IMR-90 (cell line): ENCODE measurements around the gene GSG1L. TPM values are rescaled to one million over a fixed set of nuclear protein-coding genes. Genes with fewer than 3 reads are reported as not detected.

Experiments
- ATAC-seq: fragments of 200-7000 bp; cut with Tn5 transposase; 2 replicates; pipeline ENCODE4 v1.9.1; 2020; ENCODE audit warnings: low read depth, mild to moderate bottlenecking, moderate library complexity
- BruUV-seq: library from RNA; stranded (reverse); fragments of 400-500 nt; replicated peaks from 2 replicates; lab custom pipeline; 2021; lab: Mats Ljungman, UMichigan
- CTCF ChIA-PET: fragments of 300-600 bp; formaldehyde crosslinking; extraction: SDS; loops from one replicate; lab custom pipeline; 2021; ENCODE audit warnings: antibody characterized with exemption; lab: Yijun Ruan, JAX
- POLR2A ChIA-PET: fragments of 300-600 bp; sonication (Branson Sonifier 250); formaldehyde crosslinking; loops from one replicate; lab custom pipeline; 2022; ENCODE audit warnings: antibody characterized with exemption; ENCODE audit not compliant: unreplicated experiment; lab: Charles Lee
- DNase-seq: peaks from one replicate; pipeline ENCODE4 v3.0.0; 2013
- H2AFZ ChIP-seq: replicated peaks from 2 replicates; pipeline ENCODE3; 2013; ENCODE audit warnings: low read length, mild to moderate bottlenecking; ENCODE audit not compliant: poor library complexity
- H2AK5ac ChIP-seq: 2 replicates; pipeline ENCODE4 v1.6.1; 2013; ENCODE audit warnings: low read depth, low read length, inconsistent platforms
- H2AK9ac ChIP-seq: replicated peaks from 2 replicates; pipeline ENCODE3; 2013; ENCODE audit warnings: mild to moderate bottlenecking, low read depth, low read length, moderate library complexity; ENCODE audit not compliant: poor library complexity
- H2BK120ac ChIP-seq: 2 replicates; pipeline ENCODE4 v1.6.1; 2013; ENCODE audit warnings: low read depth, low read length, inconsistent platforms
- H2BK15ac ChIP-seq: 3 replicates; pipeline ENCODE4 v1.6.1; 2013; ENCODE audit warnings: low read depth, low read length, inconsistent platforms
- H2BK20ac ChIP-seq: 2 replicates; pipeline ENCODE4 v1.6.1; 2013; ENCODE audit warnings: low read depth, mild to moderate bottlenecking, inconsistent platforms, low read length, moderate library complexity
- H2BK5ac ChIP-seq: 2 replicates; pipeline ENCODE4 v1.6.1; 2013; ENCODE audit warnings: mild to moderate bottlenecking, low read depth, low read length, inconsistent platforms; ENCODE audit not compliant: poor library complexity, severe bottlenecking
- H3K14ac ChIP-seq: replicated peaks from 2 replicates; pipeline ENCODE4 v1.6.1; 2013; ENCODE audit warnings: low read depth, low read length, inconsistent platforms
- H3K18ac ChIP-seq: 2 replicates; pipeline ENCODE4 v1.6.1; 2013; ENCODE audit warnings: low read depth, low read length, control low read depth
- H3K23ac ChIP-seq: 2 replicates; pipeline ENCODE4 v1.6.1; 2013; ENCODE audit warnings: low read depth, low read length, inconsistent platforms
- H3K27ac ChIP-seq: 2 replicates; pipeline ENCODE4 v1.5.1; 2013; ENCODE audit warnings: mild to moderate bottlenecking, control low read depth, low read length; ENCODE audit not compliant: insufficient read depth
- H3K27me3 ChIP-seq: 2 replicates; pipeline ENCODE4 v1.6.1; 2013; ENCODE audit warnings: low read length; ENCODE audit not compliant: control insufficient read depth, insufficient read depth
- H3K36me3 ChIP-seq: 2 replicates; pipeline ENCODE4 v1.6.1; 2013; ENCODE audit warnings: low read length, mixed read lengths; ENCODE audit not compliant: control insufficient read depth, insufficient read depth
- H3K4ac ChIP-seq: 2 replicates; pipeline ENCODE4 v1.6.1; 2013; ENCODE audit warnings: low read depth, low read length, inconsistent platforms
- H3K4me1 ChIP-seq: 2 replicates; pipeline ENCODE4 v1.6.1; 2013; ENCODE audit warnings: low read length, mixed read lengths; ENCODE audit not compliant: control insufficient read depth, insufficient read depth
- H3K4me2 ChIP-seq: 2 replicates; pipeline ENCODE4 v1.6.1; 2013; ENCODE audit warnings: low read depth, mild to moderate bottlenecking, control low read depth, low read length, moderate library complexity
- H3K4me3 ChIP-seq: 2 replicates; pipeline ENCODE4 v1.5.1; 2013; ENCODE audit warnings: low read depth, mild to moderate bottlenecking, control low read depth, low read length, moderate library complexity; ENCODE audit not compliant: insufficient read depth
- H3K56ac ChIP-seq: 2 replicates; pipeline ENCODE4 v1.6.1; 2013; ENCODE audit warnings: low read length, inconsistent platforms; ENCODE audit not compliant: insufficient read depth; ENCODE audit errors: extremely low read depth
- H3K79me1 ChIP-seq, 2 experiments: 2 replicates each; pipeline ENCODE4 v1.6.1; 2013; ENCODE audit warnings: low read length in 2 of 2, inconsistent platforms in 1 of 2, low read depth in 1 of 2
- H3K9ac ChIP-seq: 2 replicates; pipeline ENCODE4 v1.6.1; 2013; ENCODE audit warnings: low read depth, low read length, control low read depth
- H3K9me1 ChIP-seq: 2 replicates; pipeline ENCODE4 v1.6.1; 2013; ENCODE audit warnings: low read length, inconsistent platforms; ENCODE audit not compliant: insufficient read depth
- H3K9me3 ChIP-seq: 2 replicates; pipeline ENCODE4 v1.6.1; 2013; ENCODE audit warnings: low read length; ENCODE audit not compliant: control insufficient read depth, insufficient read depth
- H4K20me1 ChIP-seq: 2 replicates; pipeline ENCODE4 v1.6.1; 2013; ENCODE audit warnings: low read length, inconsistent platforms; ENCODE audit not compliant: insufficient read depth
- H4K5ac ChIP-seq: 2 replicates; pipeline ENCODE4 v1.6.1; 2013; ENCODE audit warnings: mild to moderate bottlenecking, low read depth, low read length, control low read depth
- H4K8ac ChIP-seq, 2 experiments: 2 replicates each; pipeline ENCODE4 v1.6.1; 2013; ENCODE audit warnings: low read depth in 2 of 2, low read length in 2 of 2, control low read depth in 1 of 2, inconsistent platforms in 1 of 2
- H4K91ac ChIP-seq: 2 replicates; pipeline ENCODE4 v1.6.1; 2013; ENCODE audit warnings: low read depth, low read length, inconsistent platforms; ENCODE audit not compliant: insufficient read depth
- BHLHE40 ChIP-seq: fragments of 150-350 bp; IDR thresholded peaks from 2 replicates; pipeline ENCODE4 v1.6.1; 2016; ENCODE audit warnings: mild to moderate bottlenecking, low read depth, low read length
- ELK1 ChIP-seq: fragments of 150-350 bp; IDR thresholded peaks from 2 replicates; pipeline ENCODE4 v1.6.1; 2016; ENCODE audit warnings: low read depth, mild to moderate bottlenecking, low read length, moderate library complexity, borderline replicate concordance
- MAFK ChIP-seq: IDR thresholded peaks from 2 replicates; pipeline ENCODE4 v1.6.1; 2012; ENCODE audit warnings: low read depth, low read length, improper control_type of control experiment
- MAZ ChIP-seq: IDR thresholded peaks from 2 replicates; pipeline ENCODE4 v1.6.1; 2012; ENCODE audit warnings: low read depth, mild to moderate bottlenecking, low read length, improper control_type of control experiment, moderate library complexity, borderline replicate concordance
- RAD21 ChIP-seq: IDR thresholded peaks from 2 replicates; pipeline ENCODE4 v1.6.1; 2012; ENCODE audit warnings: low read length, improper control_type of control experiment
- RFX5 ChIP-seq: IDR thresholded peaks from 2 replicates; pipeline ENCODE4 v1.8.0; 2012; ENCODE audit warnings: low read depth, mild to moderate bottlenecking, low read length, moderate library complexity
- SMC3 ChIP-seq: fragments of 150-350 bp; IDR thresholded peaks from 2 replicates; pipeline ENCODE4 v1.6.1; 2016; ENCODE audit warnings: low read depth, mild to moderate bottlenecking, antibody characterized with exemption, low read length, moderate library complexity
- WGBS, 2 experiments: methylation state at CpG; one replicate each; pipeline versions ENCODE4 v1.1.5 to v1.1.7; 2013; ENCODE audit warnings: missing lambda C conversion rate in 2 of 2; ENCODE audit not compliant: insufficient read length in 1 of 2; ENCODE audit errors: extremely low coverage in 2 of 2; 5-methylcytosine and 5-hydroxymethylcytosine counted together
- dilution Hi-C: fragments of 300-500 bp; cut with HindIII; formaldehyde crosslinking; loops from one replicate; pipeline ENCODE4 v1.14.3; 2018; ENCODE audit warnings: low sequenced_read_pairs; ENCODE audit not compliant: unreplicated experiment
- in situ Hi-C: fragments of 300-500 bp; cut with MboI; formaldehyde crosslinking; loops from 3 replicates; pipeline ENCODE4 v1.14.3; 2019; ENCODE audit warnings: low sequenced_read_pairs, inconsistent platforms, mixed read lengths
- intact Hi-C: fragments of 100-400 bp; cut with micrococcal nuclease; formaldehyde crosslinking; loops from 2 replicates; pipeline ENCODE4 v1.10.0; 2022
- polyA plus RNA-seq, 3 experiments: library from polyadenylated mRNA; depleted of rRNA; stranded (reverse); fragments of >200 nt; gene quantifications; 2 replicates each; pipeline ENCODE4 v1.2.3, GENCODE V29; 2012; ENCODE audit warnings: low replicate concordance in 1 of 3
- total RNA-seq: library from RNA; depleted of rRNA; stranded (reverse); fragments of >200 nt; gene quantifications from 2 replicates; pipeline ENCODE4 v1.2.3, GENCODE V29; 2012

The GSG1L gene
- total and polyA plus RNA-seq, 2 of the 4 experiments (the other 2 are of a cell fraction) = not detected

- no TSS peak for BruUV-seq
- Histone ChIP-seq H2BK15ac (no peak overlapping the region), H4K91ac (no peak overlapping the region), H4K5ac (no peak overlapping the region), H2BK120ac (no peak overlapping the region), H3K4me2 (no peak overlapping the region), H2AK5ac (no peak overlapping the region), H3K14ac (no peak overlapping the region), H3K23ac (no peak overlapping the region), H3K4me3 (no peak overlapping the region), H3K56ac (no peak overlapping the region), H2BK20ac (no peak overlapping the region), H3K4ac (no peak overlapping the region), H3K9me1 (no peaks in the 10 kb centered on the region), H3K36me3 (no peaks in the 10 kb centered on the region), H2BK5ac (no peak overlapping the region), H3K4me1 (no peaks in the 10 kb centered on the region), H3K27ac (no peak overlapping the region), H3K79me1 (no peaks in the 10 kb centered on the region), H3K27me3 (no peaks in the 10 kb centered on the region), H3K9ac (no peak overlapping the region), H2AFZ (no peak overlapping the region), H4K20me1 (no peaks in the 10 kb centered on the region), H2AK9ac (no peak overlapping the region), H3K9me3 (no peaks in the 10 kb centered on the region), H4K8ac (no peak overlapping the region), H3K18ac (no peak overlapping the region)
- intact Hi-C loops = no loop called here
- dilution Hi-C loops = no loop called here
- TF ChIP-seq BHLHE40 = no peak
- TF ChIP-seq MAZ = no peak
- no peak for TF ChIP-seq SMC3
- TF ChIP-seq RFX5 = no peak
- no peak for TF ChIP-seq MAFK
- no peak for TF ChIP-seq ELK1
- no peak for TF ChIP-seq RAD21
- ATAC-seq (no peak), DNase-seq (no peak)
- 40% methylated on average over 1 of the region's 2 CpGs; no CpG with 5 or more reads in 1 of the 2 experiments for WGBS, 2 experiments
- ChIA-PET POLR2A (no interaction called here), CTCF (no interaction called here)
- in situ Hi-C loops = no loop called here
These were observed 183.2 kb downstream of the GSG1L start for GRCh38 chr16:27880287-27880686.
